Activated naive CD8-positive, alpha-beta T cell treated with anti-CD3 and anti-CD28 coated beads for 36 hours (primary cell): ENCODE data around the gene OR2A7. TPM values are rescaled to one million over a fixed set of nuclear protein-coding genes. Genes with fewer than 3 reads are reported as not detected.
"Not testable (repeated sequence)": the region's sequence is repeated elsewhere in the genome, so short reads cannot be mapped to it uniquely, and the experiment has no call there.

Experiments used
- DNase-seq: peaks from one replicate; pipeline ENCODE4 v3.0.0; 2021
- H3K27ac Mint-ChIP-seq: one replicate; pipeline ENCODE4 v1.8.0; 2022; ENCODE audit warnings: mild to moderate bottlenecking, moderate library complexity, mixed read lengths
- H3K27me3 Mint-ChIP-seq: one replicate; pipeline ENCODE4 v1.8.0; 2022; ENCODE audit warnings: mild to moderate bottlenecking, mixed read lengths
- H3K36me3 Mint-ChIP-seq: one replicate; pipeline ENCODE4 v1.8.0; 2021; ENCODE audit warnings: mild to moderate bottlenecking, mixed read lengths
- H3K4me1 Mint-ChIP-seq: one replicate; pipeline ENCODE4 v1.8.0; 2021; ENCODE audit warnings: mixed read lengths
- H3K4me3 Mint-ChIP-seq: one replicate; pipeline ENCODE4 v1.8.0; 2022; ENCODE audit warnings: mild to moderate bottlenecking, moderate library complexity, mixed read lengths
- H3K9me3 Mint-ChIP-seq: one replicate; pipeline ENCODE4 v1.8.0; 2022; ENCODE audit warnings: mixed read lengths
- total RNA-seq, 2 experiments: library from RNA; stranded (reverse); gene quantifications; one replicate each; pipeline ENCODE4 v1.2.3, GENCODE V29; 2021

Gene OR2A7
- 1 to 10 TPM; 1.3 to 1.4 TPM for total RNA-seq

- not testable (repeated sequence) for H3K27me3 Mint-ChIP-seq, H3K36me3 Mint-ChIP-seq, H3K27ac Mint-ChIP-seq, H3K4me1 Mint-ChIP-seq, H3K4me3 Mint-ChIP-seq, DNase-seq, H3K9me3 Mint-ChIP-seq
Measured at GRCh38 chr7:144264692-144265091, at the start of gene OR2A7. Gene OR2A7 (minus strand): TSS chr7:144264792. CDS start chr7:144259628, 5,164 bp downstream.

DNA sequence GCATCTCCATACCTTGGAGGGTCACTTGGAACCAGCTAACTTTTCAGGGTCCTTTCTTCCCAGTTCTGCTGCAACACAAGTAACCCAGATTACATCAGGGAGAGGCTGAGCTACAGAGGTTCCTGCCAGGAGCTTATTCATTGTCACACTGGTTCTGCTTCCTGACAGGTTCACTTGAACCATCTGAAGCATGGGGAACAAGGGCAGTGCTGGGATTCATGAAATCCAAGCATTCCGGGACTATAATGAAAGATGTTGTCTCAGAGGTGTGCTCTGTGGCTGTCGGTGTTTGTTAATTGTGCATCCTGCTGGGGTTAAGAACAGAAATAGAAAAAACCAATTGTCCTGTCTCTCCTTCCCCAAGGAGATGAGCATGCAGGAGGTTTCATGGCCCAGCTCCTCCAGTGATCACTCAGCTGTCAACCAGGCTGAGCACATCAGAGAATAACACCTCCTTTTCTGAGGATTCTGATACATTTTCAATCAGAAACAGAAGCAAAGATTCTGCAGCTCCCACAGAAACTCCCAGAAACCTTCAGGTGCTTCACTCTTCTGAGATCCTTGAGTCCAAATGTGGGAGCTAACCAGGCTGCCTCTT is 47.4 kb upstream of the OR2A7 start, which contains the start of gene OR2A1:
Gene OR2A1, plus strand, starts transcription at position 548 of the 598 bp plus-strand sequence. CDS start 5,706 bp downstream, outside the sequence.
- not testable (repeated sequence) for H3K36me3 Mint-ChIP-seq, H3K4me3 Mint-ChIP-seq, H3K27me3 Mint-ChIP-seq, H3K9me3 Mint-ChIP-seq, H3K4me1 Mint-ChIP-seq, H3K27ac Mint-ChIP-seq, DNase-seq

- H3K36me3 Mint-ChIP-seq, H3K27ac Mint-ChIP-seq, H3K4me1 Mint-ChIP-seq, H3K27me3 Mint-ChIP-seq, DNase-seq, H3K9me3 Mint-ChIP-seq, H3K4me3 Mint-ChIP-seq: not testable (repeated sequence)
Measured at GRCh38 chr7:144311218-144311617, 46.6 kb upstream of the OR2A7 start.

DNA sequence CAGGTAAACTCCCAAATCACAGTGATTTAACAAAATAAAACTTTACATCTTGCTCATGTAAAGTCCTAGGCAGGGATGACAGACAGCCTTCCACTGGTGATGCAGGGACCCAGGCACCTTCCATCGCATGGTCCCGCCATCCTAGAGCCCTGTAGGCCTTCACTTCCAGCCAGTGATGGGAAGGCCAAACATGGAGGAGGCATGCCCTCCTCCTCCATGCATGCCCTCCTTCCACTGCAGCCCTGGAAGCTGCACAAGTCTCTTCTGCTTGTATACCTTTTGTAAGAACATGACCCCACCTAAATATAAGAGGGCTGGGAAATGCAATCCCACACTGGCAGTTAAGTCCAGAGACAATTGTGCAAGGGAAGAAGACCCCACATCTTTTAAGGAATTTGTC is 45.1 kb upstream of the OR2A7 start:
- not testable (repeated sequence) for H3K27me3 Mint-ChIP-seq, H3K36me3 Mint-ChIP-seq, H3K9me3 Mint-ChIP-seq, DNase-seq, H3K27ac Mint-ChIP-seq, H3K4me1 Mint-ChIP-seq, H3K4me3 Mint-ChIP-seq

- not testable (repeated sequence) for H3K27ac Mint-ChIP-seq, H3K9me3 Mint-ChIP-seq, H3K27me3 Mint-ChIP-seq, H3K36me3 Mint-ChIP-seq, H3K4me1 Mint-ChIP-seq, H3K4me3 Mint-ChIP-seq, DNase-seq
Measured at GRCh38 chr7:144305156-144305555, 40.6 kb upstream of the OR2A7 start.

DNA sequence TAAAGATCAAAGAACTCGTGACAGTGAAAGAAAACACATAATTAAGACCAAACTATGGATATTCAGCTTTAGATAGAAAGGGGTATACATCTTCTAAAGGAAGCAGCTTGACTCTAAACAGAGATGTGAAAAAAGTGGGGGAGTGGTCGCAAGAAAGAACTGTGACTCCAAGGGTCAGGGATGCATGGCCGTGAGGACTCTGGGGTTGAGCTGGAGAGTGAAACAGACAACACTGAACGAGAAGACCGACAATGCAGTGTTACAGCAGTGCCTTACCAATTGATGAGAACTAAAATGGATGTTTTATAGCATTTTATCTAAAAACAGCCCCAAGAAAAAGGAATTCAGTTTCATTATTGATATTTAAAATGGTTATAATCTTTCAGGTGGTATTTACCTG is 39.0 kb upstream of the OR2A7 start:
- H3K36me3 Mint-ChIP-seq, DNase-seq, H3K9me3 Mint-ChIP-seq, H3K27me3 Mint-ChIP-seq, H3K27ac Mint-ChIP-seq, H3K4me3 Mint-ChIP-seq, H3K4me1 Mint-ChIP-seq: not testable (repeated sequence)

DNA sequence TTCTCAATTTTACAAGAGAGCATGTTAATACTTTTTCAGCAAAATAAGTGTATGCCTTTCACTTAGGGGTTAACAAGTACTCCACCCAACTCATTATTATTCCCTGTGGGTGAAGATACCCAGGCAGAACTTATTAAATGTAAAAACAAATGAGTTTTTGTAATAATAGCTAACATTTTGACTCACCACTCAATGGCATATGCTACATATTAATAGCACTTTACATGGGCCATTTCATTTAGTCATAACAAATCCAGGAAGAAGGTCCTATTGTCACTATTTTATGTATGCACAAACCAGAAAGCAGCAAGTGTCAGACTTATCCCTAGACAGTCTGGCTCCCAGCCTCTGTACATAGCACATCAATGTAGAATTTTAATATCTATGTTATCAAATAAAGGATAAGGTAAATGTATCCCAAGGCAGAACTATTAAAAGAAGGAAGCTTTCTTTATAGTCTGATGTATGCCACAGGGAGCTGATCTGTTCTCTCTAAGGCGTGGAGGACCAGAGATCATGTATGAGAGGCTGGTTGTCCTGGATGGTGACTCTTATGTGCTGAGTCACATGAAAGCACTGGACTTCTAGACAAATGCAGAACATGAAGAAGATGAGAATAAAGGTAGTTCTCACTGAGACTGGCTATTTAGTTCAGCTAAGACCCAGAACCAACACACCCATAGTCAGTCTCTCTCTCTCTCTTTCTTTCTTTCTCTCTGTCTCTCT is 38.1 kb upstream of the OR2A7 start:
- not testable (repeated sequence) for H3K4me1 Mint-ChIP-seq, H3K9me3 Mint-ChIP-seq, H3K27me3 Mint-ChIP-seq, DNase-seq, H3K4me3 Mint-ChIP-seq, H3K27ac Mint-ChIP-seq, H3K36me3 Mint-ChIP-seq

DNA sequence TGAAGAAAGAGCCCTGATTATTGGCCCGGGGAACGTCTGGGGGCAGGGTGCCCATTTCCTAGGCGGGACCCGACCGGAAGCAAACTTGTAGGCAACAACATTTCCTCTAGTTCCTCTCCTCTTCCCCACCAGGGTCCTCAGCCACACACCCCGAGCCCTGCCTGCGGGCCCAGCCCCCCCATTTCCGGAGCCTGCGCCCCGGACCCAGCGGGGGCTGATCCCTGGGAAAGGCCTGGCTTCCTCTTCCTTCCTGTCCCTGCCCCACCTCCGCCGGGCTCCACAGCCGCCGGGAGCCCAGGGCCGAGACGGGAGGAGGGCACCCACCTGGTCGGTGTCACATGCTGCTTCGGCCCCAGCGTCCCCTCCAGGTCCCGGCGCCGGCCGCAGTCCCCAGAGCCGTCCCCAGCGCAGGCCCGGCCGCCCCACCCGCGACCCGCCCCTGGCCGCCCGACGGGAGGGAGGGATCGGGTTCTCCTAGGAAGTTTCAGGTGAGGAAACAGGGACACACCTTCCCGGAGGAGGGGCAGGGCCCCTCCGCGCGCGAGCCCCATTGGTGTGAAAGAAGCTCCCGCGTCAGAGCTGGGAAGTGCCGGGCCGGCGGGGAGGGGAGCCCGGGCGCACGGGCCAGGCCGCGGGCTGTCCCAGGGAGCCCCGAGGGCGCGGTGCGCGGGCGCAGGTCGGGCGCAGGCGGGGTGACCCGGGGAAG is 29.4 kb upstream of the OR2A7 start:
- H3K27me3 Mint-ChIP-seq, H3K4me1 Mint-ChIP-seq, H3K9me3 Mint-ChIP-seq, H3K36me3 Mint-ChIP-seq, DNase-seq, H3K27ac Mint-ChIP-seq, H3K4me3 Mint-ChIP-seq: not testable (repeated sequence)

GRCh38 chr7:144292384-144293161 is 28.0 kb upstream of the OR2A7 start:
- H3K4me3 Mint-ChIP-seq, H3K27me3 Mint-ChIP-seq, H3K4me1 Mint-ChIP-seq, H3K9me3 Mint-ChIP-seq, H3K27ac Mint-ChIP-seq, H3K36me3 Mint-ChIP-seq, DNase-seq: not testable (repeated sequence)

- H3K9me3 Mint-ChIP-seq, DNase-seq, H3K4me3 Mint-ChIP-seq, H3K27me3 Mint-ChIP-seq, H3K27ac Mint-ChIP-seq, H3K36me3 Mint-ChIP-seq, H3K4me1 Mint-ChIP-seq: not testable (repeated sequence)
Measured at GRCh38 chr7:144291607-144292006, 27.0 kb upstream of the OR2A7 start.

DNA sequence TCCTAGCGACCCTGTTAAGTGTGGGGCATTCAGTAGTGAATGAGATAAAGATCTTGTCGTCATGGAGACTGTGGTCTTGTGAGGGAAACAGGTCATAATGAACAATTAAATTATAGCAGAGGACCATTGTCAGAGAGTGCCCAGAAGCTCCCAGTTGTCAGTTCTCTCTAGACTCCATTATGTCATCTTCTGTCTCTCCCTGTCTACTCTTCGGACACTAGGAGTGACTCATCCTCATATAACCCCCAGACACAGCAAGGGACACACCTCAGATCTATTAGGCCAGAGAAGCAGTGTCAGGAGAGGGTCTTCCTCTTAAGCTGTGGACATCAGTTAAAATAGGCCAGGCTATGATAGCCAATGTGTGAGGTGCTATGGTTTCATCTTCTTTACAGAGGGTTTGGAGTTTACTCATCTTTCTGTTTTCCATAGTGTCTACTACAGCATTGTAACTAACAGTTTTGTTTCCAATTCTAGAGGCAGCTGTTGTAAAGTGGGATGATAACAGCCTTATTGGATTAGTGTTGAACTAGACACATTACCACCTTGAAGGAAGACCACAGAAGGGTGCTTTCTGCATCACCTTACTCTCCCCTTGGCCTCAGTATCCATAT is 22.7 kb upstream of the OR2A7 start:
- not testable (repeated sequence) for H3K27ac Mint-ChIP-seq, H3K36me3 Mint-ChIP-seq, H3K27me3 Mint-ChIP-seq, H3K4me3 Mint-ChIP-seq, DNase-seq, H3K4me1 Mint-ChIP-seq, H3K9me3 Mint-ChIP-seq

DNA sequence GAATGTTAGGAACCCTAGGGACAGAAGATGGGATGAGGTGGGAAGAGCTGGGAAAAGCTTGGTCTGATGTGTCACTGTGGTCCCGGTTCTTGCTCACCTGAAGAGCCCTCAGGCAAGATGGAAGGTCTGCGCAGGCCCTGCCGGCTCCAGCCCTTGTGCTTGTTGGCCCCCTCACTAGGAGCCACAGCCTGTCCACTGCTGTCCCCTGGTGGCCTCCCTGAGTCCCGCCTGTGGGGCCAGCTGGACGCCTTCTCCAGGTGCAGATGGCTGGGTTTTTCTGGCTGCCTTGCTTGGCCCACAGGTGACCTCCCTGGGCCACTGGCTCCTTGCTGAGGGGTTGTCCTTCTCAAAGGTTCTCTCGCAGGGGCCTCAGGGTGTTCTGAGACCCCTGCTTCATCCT is 19.1 kb upstream of the OR2A7 start:
- H3K27ac Mint-ChIP-seq, DNase-seq, H3K4me1 Mint-ChIP-seq, H3K27me3 Mint-ChIP-seq, H3K4me3 Mint-ChIP-seq, H3K36me3 Mint-ChIP-seq, H3K9me3 Mint-ChIP-seq: not testable (repeated sequence)

DNA sequence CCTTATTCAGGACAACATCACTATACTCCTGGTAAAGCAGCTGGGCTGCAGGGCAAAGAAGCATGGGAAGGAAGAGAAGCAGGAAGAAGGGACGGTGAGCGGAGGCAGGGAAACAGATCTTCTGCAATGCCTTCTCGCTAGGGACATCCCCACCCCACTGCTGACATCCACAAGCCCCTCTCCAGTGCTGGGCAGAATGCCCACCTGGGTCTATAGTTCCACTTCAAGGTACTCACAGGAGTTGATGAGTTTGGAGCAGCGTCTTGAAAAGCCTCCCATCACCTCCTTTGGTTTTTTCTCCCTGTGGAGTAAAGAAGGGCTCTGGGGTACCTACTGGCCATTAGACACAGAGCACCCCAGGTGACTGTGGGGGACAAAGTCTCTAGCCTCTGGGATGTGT is 17.9 kb upstream of the OR2A7 start:
- DNase-seq, H3K9me3 Mint-ChIP-seq, H3K27ac Mint-ChIP-seq, H3K27me3 Mint-ChIP-seq, H3K4me3 Mint-ChIP-seq, H3K36me3 Mint-ChIP-seq, H3K4me1 Mint-ChIP-seq: not testable (repeated sequence)

DNA sequence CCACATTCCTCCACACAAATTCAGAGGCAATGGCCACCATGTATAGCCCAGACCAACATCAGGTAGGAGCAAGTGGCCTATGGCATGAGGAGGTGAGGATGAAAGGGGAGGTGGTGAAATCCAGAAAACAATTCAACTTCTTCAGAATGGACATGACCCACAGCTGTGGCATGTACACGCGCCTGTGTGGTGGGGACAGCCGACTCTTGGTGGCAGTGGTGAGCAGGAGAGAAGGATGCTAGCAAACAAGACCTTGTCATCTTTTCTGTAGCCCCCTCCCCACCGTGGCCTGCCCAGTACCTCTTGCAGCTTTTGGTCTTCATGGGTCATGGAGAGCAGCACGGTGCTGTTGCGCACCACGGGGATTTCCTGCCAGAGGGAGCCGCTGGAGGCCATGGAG is 17.4 kb upstream of the OR2A7 start:
- H3K9me3 Mint-ChIP-seq, H3K4me1 Mint-ChIP-seq, DNase-seq, H3K27me3 Mint-ChIP-seq, H3K4me3 Mint-ChIP-seq, H3K27ac Mint-ChIP-seq, H3K36me3 Mint-ChIP-seq: not testable (repeated sequence)

- not testable (repeated sequence) for H3K4me1 Mint-ChIP-seq, H3K27ac Mint-ChIP-seq, H3K36me3 Mint-ChIP-seq, H3K4me3 Mint-ChIP-seq, H3K27me3 Mint-ChIP-seq, DNase-seq, H3K9me3 Mint-ChIP-seq
Measured at GRCh38 chr7:144280010-144280409, 15.4 kb upstream of the OR2A7 start.
